HG03039 (cell line): Measurements from ENCODE around the gene KLHL13.
"Not testable (repeated sequence)": the region's sequence is repeated elsewhere in the genome, so short reads cannot be mapped to it uniquely, and the experiment has no call there.

ENCODE experiments used
- ATAC-seq: cut with Tn5 transposase; IDR thresholded peaks from one replicate; pipeline ENCODE4 v1.9.1; 2021; ENCODE audit warnings: mild to moderate bottlenecking, moderate library complexity; ENCODE audit not compliant: unreplicated experiment

Gene KLHL13

GRCh38 chrX:118088084-118088483, 28.5 kb downstream of the KLHL13 start:
- ATAC-seq, result no peak

GRCh38 chrX:118074196-118074595, 42.4 kb downstream of the KLHL13 start:
- no peak for ATAC-seq

GRCh38 chrX:118066867-118067515, 49.6 kb downstream of the KLHL13 start:
- no peak for ATAC-seq

GRCh38 chrX:118062817-118063615, 53.6 kb downstream of the KLHL13 start:
- ATAC-seq, result peak; percentile 72

GRCh38 chrX:118062048-118062789, 54.4 kb downstream of the KLHL13 start:
- ATAC-seq, result peak; percentile 60

- no peak for ATAC-seq
These were observed 57.7 kb downstream of the KLHL13 start for GRCh38 chrX:118058924-118059323.

- no peak for ATAC-seq
These were observed 59.7 kb downstream of the KLHL13 start for GRCh38 chrX:118056870-118057269.

- ATAC-seq, result no peak
These were observed 66.9 kb downstream of the KLHL13 start for GRCh38 chrX:118049713-118050112.

- no peak for ATAC-seq
These were observed 69.0 kb downstream of the KLHL13 start for GRCh38 chrX:118047446-118048186.

GRCh38 chrX:118039591-118039990, 77.0 kb downstream of the KLHL13 start:
- ATAC-seq, result no peak

- ATAC-seq, result no peak
These were observed 77.8 kb downstream of the KLHL13 start for GRCh38 chrX:118038614-118039365.

- no peak for ATAC-seq
These were observed 90.0 kb downstream of the KLHL13 start for GRCh38 chrX:118026631-118027030.

GRCh38 chrX:118025226-118025625, 91.4 kb downstream of the KLHL13 start:
- ATAC-seq, result no peak

GRCh38 chrX:118024482-118024881, 92.1 kb downstream of the KLHL13 start:
- no peak for ATAC-seq

GRCh38 chrX:118022753-118023152, 93.9 kb downstream of the KLHL13 start:
- no peak for ATAC-seq

GRCh38 chrX:118016422-118016821, 100.2 kb downstream of the KLHL13 start:
- no peak for ATAC-seq

- not testable (repeated sequence) for ATAC-seq
These were observed 114.2 kb downstream of the KLHL13 start for GRCh38 chrX:118002417-118002816.

- no peak for ATAC-seq
These were observed 116.1 kb downstream of the KLHL13 start for GRCh38 chrX:118000518-118000917.

GRCh38 chrX:117998171-117998570, 118.4 kb downstream of the KLHL13 start:
- no peak for ATAC-seq

- no peak for ATAC-seq
These were observed 119.6 kb downstream of the KLHL13 start for GRCh38 chrX:117996918-117997480.
